GM11168 (cell line): ENCODE results near the gene SAPCD2.

Source experiments
- in situ Hi-C: fragments of 300-500 bp; cut with MboI; formaldehyde crosslinking; loops from one replicate; pipeline ENCODE4 v1.12.0; 2022; ENCODE audit warnings: low sequenced_read_pairs; ENCODE audit not compliant: unreplicated experiment

Gene SAPCD2

DNA sequence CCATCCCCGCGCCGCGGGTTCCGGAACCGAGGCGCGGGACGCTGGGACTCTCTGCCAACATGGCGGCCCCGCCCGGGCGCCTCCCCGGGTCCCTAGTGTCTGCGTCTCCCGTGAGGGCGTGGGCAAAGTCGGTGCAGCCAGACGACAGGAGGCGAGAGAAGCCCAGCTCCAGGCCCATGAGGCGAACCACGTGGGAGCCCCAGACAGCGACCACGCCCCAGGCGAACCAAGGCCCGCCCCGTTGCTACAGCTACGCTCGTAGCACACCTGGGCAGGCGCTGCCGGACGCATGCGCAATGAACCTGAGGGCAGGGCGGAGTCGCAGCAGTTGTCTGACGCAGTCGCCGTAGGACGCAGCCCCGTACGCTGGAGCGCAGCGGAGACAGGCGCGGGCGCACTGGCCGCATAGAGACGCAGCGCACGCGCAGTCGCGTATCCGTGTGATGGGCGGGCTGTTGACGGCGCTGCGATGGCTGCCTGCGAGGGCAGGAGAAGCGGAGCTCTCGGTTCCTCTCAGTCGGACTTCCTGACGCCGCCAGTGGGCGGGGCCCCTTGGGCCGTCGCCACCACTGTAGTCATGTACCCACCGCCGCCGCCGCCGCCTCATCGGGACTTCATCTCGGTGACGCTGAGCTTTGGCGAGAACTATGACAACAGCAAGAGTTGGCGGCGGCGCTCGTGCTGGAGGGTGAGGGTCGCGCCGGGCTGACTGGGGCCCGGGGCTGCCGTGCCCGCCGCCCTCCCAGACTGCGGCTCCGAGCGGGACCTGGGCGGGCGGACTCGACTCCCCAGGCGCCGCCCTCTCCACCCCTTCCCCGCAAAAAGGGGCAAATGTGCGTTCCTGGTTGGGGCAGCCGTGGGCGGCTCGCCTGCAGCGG is 16.4 kb upstream of the SAPCD2 start, which contains the start of gene MAN1B1:
Gene MAN1B1, plus strand, starts transcription at position 455 of the 878 bp plus-strand sequence. Its CDS starts 15 bp downstream, at position 470.
- in situ Hi-C loops: no loop called here

DNA sequence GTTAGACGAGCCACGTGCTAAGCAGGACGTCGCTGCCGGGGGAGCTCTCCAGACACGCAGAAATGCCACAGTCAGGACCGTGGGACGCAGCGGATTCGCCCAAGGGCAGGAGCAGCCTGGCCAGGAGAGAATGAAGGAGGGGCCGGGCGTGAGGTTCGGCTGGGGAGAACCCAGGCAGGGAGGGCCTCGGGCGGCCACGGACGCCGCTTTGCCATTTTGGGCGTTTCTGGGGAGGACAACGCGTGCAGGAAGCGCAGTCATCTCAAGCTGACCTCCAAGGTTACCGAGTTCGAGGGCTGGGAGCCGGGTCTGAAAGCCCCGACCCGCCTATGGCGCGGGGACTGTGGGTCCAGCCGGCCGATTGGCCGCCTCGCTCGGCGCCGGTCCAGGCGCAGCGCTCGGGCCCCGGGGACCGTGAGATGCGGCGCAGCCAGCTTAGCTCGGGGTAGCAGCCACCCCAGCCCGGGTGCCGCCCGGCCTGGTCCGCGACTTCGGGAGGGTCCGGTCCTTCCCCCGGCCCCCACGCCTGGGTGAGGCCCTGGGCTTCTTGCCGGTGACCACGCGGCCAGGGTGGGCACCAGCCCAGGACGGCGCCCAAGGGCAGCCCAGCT is 15.7 kb upstream of the SAPCD2 start:
- in situ Hi-C loops: no loop called here

DNA sequence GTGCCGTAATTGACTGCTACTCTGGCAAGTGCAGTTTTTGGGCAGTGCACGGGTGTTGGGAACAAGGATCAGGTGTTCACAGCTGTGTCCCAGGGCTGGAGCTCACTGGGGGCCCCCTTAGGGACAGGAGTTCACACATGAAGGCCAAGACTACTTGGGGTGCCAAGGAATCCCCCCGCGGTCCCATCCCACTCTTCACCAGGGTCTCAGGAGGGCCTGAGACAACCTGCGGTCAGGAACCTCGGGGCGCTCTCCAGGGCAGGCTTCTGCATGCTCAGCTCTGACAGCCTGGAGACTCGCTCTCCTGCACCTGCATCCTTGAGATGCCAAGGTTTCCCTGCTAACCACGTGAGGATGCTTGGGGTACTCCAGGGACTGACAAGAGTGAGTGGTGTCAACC is 14.2 kb upstream of the SAPCD2 start:
- in situ Hi-C loops: no loop called here

DNA sequence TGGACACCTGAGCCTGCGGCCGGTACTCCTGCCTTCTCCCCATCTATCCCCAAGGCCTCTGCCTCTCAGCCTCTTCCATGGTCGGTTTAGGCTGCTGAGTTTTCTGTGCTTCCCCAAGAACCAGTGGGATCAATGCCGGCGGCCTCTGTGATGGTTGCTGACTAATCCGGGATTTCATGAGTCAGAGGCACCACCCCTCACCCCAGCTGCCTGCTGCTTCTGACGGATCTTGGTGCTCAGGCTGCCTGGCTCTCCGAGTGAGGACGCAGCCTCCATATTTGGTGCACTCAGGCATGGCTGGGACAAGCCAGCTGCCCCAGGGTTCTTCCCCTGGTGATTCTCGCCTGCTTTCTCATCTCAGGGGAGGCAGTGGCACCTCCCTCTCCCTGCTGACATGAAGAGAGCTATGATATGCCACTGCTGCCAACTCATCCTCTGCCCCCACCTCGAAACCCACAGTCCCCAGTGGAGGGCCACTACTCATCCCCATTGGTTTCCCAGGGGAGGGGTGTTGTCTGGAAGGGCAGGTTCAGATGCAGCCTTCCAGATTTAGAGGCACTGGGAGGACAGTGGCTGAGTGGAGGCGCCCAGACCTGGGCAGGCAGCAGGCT is 13.1 kb upstream of the SAPCD2 start:
- in situ Hi-C loops: no loop called here

DNA sequence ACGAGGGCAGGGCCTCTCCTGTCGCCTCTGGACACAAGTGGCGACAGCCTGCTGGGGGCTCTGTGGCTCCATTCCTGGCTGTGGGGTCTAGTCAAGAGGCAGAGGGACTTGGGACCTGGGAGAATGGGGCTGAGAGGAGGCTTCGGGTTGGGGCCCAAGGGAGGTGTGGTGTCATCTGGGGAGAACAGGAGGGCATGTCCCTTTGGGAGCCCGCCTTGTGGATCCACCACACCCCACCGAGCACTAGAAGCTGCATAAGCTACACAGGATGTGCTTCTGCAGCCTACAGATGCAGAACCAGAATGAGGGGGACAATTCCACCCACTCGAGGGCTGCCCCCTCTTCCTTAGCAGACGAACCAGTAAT is 12.6 kb upstream of the SAPCD2 start:
- in situ Hi-C loops: no loop called here

DNA sequence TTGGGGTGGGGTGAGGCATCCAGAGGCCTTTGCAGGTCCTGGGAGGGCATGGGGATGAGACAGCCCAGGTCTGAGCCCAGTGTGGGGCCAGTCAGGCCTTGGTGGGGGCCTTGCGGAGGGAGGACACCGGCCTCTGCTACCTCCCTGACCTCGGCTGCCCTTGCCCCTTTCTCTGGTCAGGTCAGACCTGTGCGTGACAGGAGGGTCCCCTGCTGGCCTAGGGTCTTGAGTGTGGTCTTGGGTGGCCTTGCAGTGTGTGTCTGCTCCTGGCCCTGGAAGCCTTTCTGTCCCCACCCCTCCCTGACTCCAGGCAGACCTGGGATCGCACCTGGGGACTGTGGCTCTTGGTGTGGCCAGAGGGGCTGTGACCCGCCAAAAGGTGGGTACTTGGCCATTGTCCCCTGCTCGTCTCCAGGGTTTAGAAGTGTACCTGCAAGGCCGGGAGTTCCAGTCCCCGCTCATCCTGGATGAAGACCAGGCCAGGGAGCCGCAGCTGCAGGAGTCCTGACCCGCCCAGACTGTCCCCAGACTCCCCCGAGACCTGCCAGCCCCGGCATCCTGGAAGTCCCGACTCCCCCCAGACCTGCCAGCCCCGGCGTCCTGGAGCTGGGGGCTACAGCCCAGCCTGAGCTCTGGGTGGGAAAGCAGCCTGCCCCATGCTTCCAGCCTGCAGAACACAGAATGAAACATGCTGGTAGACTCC is 12.0 kb upstream of the SAPCD2 start:
- in situ Hi-C loops: no loop called here

DNA sequence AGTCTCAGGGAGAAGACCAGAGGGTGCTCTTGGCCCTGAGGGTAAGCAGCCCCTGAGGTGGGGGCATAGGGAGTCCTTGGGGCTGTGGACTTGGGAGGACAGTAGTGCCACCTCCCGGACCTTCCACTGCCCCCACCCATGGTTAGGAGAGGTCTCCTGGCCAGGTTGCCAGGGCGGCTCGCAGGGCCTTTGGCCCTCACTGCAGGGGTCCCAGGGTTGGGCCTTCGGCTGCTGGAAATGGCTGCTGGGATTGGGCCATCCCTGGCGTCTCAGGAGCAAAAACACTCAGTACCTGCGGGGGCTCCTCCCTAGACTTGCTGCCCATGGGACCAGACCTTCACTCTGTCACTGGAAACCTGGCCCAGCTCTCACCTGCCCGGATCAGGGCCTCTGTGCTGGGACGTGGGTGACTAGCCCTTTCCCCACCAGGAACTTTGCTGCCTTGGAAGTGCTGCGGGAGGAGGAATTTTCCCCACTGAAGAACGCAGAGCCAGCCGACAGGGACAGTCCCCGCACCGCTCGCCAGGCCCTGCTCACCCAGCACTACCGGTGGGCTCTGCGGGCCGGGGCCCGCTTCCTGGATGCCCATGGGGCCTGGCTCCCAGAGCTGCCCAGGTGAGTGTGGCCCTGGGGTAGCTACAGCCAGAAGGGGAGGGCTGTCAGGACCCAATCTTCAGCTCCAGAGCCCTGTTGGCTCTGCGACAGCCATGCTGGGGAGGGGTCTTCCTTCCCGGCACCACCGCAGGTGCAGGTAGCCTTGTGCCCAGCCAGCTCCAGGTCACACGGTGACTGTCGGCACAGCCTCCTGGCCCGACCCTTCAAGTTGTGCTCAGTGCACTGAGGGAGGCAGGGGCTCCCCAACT is 10.1 kb upstream of the SAPCD2 start:
- in situ Hi-C loops: no loop called here

DNA sequence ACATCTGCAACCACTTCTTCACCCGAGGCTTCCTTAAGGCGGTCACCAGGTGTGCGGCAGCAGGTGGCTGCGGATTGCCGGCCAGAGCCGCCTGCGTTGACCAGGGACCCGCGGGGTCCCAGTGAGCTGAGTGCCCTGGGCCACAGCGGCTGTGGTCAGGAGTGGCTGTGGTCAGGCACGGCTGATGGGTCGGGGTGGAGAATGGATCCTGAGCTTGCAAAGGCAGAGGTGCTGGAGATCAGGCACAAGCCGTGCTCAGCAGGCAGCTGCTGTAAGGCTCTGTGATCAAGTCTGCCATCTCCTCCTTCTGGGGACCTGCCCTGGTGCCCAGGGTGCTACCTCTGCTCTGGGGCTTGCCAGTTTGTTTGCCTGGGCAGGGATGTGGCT is 9.0 kb upstream of the SAPCD2 start:
- in situ Hi-C loops: no loop called here

DNA sequence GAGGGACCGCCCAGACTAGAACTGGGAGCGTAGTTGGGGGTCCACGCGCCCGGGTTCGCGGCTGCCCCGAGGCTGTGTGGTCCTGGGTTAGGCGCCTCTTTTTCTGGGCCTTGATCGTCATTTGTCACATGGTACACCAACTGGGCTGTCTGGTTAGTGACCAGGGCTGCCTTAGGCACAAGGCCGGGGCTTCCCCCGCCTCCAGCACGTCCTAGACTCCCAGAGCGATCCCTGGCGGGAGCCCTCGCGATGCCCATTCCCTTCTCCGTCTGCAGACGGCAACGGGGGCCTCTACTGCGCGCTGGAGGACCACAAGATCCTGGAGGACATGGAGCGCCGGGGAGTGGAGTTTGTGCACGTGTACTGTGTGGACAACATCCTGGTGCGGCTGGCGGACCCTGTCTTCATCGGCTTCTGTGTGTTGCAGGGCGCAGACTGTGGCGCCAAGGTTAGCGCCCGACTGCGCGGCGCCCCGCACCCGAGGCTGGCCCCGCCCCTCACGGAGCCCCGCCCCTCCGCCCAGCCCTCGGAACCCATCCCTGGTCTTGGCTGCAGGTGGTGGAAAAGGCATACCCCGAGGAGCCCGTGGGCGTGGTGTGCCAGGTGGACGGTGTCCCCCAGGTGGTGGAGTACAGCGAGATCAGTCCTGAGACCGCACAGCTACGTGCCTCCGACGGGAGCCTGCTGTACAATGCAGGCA is 8.5 kb upstream of the SAPCD2 start:
- in situ Hi-C loops: no loop called here

DNA sequence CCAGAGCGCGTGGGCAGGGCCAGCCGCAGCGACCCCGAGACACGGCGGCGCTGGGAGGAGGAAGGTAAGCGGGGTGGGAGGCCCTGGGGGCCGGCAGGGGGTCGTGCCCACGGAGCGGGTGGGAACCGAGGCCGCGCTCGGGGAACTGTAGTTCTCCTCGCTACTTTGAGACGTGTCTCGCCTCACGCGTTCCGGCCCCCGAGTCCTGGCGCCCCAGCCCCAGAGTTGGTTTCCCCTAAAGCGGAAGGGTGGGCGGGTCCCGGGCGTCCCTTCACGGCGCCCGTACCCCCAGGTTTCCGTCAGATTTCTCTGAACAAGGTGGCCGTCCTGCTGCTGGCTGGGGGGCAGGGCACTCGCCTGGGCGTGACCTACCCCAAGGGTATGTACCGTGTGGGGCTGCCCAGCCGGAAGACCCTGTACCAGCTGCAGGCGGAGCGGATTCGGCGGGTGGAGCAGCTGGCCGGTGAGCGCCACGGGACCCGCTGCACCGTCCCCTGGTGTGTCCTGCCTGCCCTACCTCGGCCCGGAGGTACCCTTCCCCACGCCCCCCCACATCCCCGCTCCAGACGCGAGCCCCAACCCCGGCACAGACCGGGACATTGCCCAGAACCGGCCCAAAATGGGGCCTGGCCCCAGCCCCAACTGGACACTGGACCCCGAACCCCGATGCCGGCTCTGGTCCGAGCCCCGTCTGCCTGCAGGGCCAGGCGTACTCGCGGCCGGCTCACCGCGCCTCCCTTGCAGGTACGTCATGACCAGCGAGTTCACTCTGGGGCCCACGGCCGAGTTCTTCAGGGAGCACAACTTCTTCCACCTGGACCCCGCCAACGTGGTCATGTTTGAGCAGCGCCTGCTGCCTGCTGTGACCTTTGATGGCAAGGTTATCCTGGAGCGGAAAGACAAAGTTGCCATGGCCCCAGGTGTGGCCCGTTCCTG is 7.7 kb upstream of the SAPCD2 start:
- in situ Hi-C loops: no loop called here

DNA sequence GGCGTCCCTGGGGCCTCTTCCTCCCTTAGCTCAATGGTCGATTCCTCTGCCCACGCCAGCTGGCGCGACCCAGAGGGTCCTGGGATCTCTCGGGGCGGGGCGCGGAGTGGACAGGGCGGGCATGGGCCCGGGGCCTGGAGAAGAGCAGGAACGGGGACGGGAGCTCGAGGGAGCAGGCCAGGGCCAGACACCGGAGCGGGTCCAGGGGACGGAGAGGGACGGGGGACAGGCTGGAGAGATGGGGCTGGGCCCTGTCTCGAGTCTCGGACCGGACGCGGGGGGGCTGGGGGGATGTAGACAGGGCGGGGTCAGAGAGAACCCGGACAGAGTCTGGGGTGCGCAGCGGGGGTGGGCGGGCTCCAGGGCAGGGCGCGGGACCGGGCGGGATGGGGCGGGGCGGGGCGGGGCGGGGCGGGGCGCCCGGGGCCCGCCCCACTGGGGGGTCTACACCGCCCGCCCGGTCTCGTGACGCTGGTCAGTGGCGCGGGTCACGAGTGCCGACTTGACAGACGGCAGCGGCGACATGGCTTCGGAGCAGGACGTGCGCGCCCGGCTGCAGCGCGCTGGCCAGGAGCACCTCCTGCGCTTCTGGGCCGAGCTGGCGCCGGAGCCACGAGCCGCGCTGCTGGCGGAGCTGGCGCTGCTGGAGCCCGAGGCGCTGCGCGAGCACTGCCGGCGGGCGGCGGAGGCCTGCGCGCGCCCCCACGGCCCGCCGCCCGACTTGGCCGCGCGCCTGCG is 6.8 kb upstream of the SAPCD2 start, which contains the start of gene UAP1L1:
Gene UAP1L1, plus strand, starts transcription at position 508 of the 738 bp plus-strand sequence. Its CDS starts 16 bp downstream, at position 524.
- in situ Hi-C loops: no loop called here

DNA sequence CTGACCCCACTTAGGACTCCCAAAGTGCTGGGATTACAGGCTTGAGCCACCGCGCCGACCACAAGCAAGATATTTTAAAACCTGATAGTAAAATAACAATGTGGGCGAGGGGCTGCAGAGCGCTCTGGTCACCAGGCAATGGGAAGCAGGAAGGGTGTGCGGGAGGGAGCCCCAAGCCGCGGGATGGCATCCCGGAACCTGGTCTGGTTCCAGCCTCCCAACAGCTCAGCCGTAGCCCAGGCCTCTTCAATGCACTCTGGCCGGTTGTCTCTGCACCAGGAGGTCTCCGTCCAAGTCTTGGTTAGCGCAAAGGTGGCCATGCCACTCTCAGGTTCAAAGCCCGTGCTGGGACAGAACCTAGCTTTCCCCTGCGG is 6.3 kb upstream of the SAPCD2 start:
- in situ Hi-C loops: no loop called here

DNA sequence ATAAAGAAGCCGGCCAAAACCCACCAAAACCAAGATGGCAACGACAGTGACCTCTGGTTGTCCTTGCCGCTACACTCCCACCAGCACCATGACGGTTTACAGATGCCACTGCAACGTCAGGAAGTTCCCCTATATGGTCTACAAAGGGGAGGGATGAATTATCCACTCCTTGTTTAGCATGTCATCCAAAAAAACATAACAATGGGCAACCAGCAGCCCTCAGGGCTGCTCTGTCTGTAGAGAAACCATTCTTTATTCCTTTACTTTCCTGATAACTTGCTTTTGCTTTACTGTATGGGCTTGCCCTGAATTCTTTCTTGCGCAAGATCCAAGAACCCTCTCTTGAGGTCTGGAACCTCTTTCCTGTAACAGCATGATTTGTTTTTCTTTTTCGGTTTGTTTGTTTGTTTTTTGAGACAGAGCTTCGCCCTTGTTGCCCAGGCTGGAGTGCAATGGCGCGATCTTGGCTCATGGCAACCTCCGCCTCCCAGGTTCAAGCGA is 5.0 kb upstream of the SAPCD2 start:
- in situ Hi-C loops: no loop called here

DNA sequence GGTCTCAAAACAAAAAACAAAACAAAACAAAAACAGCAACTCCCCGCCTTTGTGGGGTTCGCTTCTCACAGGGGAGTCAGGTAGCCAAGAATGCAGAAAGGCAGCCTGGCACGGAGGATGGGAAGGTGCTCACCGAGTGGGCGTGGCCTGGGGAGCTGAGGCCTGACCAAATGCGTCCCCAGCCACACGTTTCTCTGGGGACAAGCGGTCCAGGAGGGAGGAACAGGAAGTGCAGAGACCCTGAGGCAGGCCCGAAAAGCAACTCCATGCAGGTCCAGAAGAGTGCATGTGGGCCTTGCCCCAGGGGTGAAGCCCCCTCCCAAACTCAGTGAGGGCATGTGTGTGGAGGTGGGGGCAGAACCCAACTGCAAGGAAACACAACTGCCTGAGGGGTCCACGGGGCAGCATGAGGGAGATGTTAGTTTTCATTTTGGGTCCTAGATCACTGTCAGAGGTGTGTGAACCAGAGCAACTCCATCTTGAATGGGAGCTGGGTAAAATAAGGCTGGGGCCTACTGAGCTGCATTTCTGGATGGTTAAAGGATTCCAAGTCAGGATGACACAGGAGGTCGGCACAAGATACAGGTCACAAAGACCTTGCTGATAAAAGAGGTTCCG is 4.4 kb upstream of the SAPCD2 start:
- in situ Hi-C loops: no loop called here

DNA sequence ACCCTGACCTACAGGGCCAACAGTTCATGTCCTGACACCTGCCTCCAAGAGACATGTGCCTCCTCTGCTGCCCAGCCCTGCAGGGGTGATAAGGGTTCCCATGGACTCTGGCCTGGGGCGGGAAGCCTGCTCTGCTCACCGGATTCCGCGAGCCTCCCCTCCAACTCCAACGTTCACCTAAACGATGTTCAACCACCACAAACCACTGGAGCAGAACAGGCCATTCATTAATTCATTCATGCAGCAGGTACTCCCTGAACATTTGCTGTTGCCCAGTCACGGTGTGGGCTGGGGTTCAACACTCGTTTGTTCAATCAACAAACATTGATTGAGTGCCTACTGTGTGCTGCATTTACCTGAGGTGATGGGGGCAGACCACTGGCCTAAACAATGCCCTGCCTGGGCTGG is 3.6 kb upstream of the SAPCD2 start:
- in situ Hi-C loops: no loop called here

DNA sequence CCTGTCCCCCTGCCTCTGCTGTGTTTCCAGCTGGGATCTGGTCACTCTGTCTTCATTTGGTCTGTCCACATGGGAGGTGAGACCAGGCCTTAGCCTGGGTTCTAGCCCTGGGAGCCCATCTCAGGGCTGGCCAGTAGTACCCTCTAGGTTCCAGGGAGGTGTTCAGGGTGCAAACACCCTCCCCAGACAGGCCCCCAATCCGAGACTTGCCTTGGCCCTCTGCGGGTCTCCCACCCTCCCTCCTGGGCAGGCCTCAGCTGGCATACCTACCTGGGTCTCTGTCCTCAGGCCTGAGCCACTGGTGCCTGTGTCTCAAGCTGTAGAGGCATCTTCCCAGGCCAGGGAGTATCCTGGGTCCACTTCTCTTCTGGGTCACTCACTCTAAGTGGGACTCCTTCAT is 925 bp upstream of the SAPCD2 start:
- in situ Hi-C loops: no loop called here

DNA sequence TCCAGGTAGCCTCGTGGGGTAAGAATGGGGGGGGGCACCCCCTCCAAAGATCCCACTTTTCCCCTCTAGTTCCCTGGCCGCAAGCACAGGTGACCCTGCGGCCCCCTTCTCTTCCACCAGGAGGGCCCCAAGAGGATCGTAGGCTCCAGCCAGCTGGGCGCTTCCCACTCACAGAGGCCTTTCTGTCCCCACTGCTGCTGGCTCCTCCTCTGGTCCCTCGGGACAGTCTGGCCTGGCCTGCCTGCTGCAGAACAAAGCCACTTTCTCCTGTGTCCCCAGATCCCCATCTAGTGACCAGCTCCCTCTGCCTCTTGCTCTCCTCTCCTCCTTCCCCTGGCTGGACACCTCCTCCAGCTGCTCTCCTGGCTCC is 534 bp upstream of the SAPCD2 start:
- in situ Hi-C loops: no loop called here
